Fibroblast of skin of abdomen (primary cell): Measurements from ENCODE around the gene MRPS25.
"Not testable (repeated sequence)": the region's sequence is repeated elsewhere in the genome, so short reads cannot be mapped to it uniquely, and the experiment has no call there.

Experiments used
- DNase-seq: peaks from one replicate; pipeline ENCODE4 v3.0.0-alpha.2; 2013

The MRPS25 gene

GRCh38 chr3:15042936-15043335, 22.2 kb downstream of the MRPS25 start:
- DNase-seq: peak; percentile 53

- no peak for DNase-seq
These were observed 23.2 kb downstream of the MRPS25 start for GRCh38 chr3:15041950-15042349.

GRCh38 chr3:15040844-15041243, 24.3 kb downstream of the MRPS25 start:
- no peak for DNase-seq

- no peak for DNase-seq
These were observed 26.8 kb downstream of the MRPS25 start for GRCh38 chr3:15038306-15038705.

GRCh38 chr3:15033103-15033502, 32.0 kb downstream of the MRPS25 start:
- DNase-seq: no peak

- DNase-seq: no peak
These were observed 32.5 kb downstream of the MRPS25 start for GRCh38 chr3:15032650-15033049.

- DNase-seq: no peak
These were observed 35.5 kb downstream of the MRPS25 start for GRCh38 chr3:15029625-15030024.

GRCh38 chr3:15023719-15024118, 41.4 kb downstream of the MRPS25 start:
- DNase-seq: no peak

GRCh38 chr3:15023249-15023648, 41.9 kb downstream of the MRPS25 start:
- DNase-seq: no peak

GRCh38 chr3:15017191-15017590, 47.9 kb downstream of the MRPS25 start:
- DNase-seq: no peak

- no peak for DNase-seq
These were observed 49.7 kb downstream of the MRPS25 start for GRCh38 chr3:15015456-15015855.

GRCh38 chr3:15014606-15015328, 50.3 kb downstream of the MRPS25 start:
- DNase-seq: no peak

- no peak for DNase-seq
These were observed 53.9 kb downstream of the MRPS25 start for GRCh38 chr3:15011174-15011573.

GRCh38 chr3:15010664-15011063, 54.5 kb downstream of the MRPS25 start:
- DNase-seq: no peak

GRCh38 chr3:15009167-15009566, 55.9 kb downstream of the MRPS25 start:
- DNase-seq: no peak

- peak; percentile 74 for DNase-seq
These were observed 57.4 kb downstream of the MRPS25 start for GRCh38 chr3:15007681-15008141.

GRCh38 chr3:14999182-14999581, 65.9 kb downstream of the MRPS25 start:
- not testable (repeated sequence) for DNase-seq
